ENCODE data around the gene KCNQ1.

- no peak for TF ChIP-seq CTCF (IDR thresholded peaks at IDR 0.05)
- no peak for TF ChIP-seq POLR2A (IDR thresholded peaks at IDR 0.05)
These were observed 48.3 kb upstream of the KCNQ1 start for GRCh38 chr11:2396471-2396870.

Measured in upper lobe of left lung (tissue), 4 donors.